ENCODE measurements around the gene SPATA9. TPM values are rescaled to one million over a fixed set of nuclear protein-coding genes. Genes with fewer than 3 reads are reported as not detected.

The SPATA9 gene
- total and polyA plus RNA-seq, 9 of the 15 experiments (the other 6 are each of a cell fraction or from before 2014, with no cell fraction given) = 0.16 to 5.5 (median 0.39) TPM; not detected in 3

DNA sequence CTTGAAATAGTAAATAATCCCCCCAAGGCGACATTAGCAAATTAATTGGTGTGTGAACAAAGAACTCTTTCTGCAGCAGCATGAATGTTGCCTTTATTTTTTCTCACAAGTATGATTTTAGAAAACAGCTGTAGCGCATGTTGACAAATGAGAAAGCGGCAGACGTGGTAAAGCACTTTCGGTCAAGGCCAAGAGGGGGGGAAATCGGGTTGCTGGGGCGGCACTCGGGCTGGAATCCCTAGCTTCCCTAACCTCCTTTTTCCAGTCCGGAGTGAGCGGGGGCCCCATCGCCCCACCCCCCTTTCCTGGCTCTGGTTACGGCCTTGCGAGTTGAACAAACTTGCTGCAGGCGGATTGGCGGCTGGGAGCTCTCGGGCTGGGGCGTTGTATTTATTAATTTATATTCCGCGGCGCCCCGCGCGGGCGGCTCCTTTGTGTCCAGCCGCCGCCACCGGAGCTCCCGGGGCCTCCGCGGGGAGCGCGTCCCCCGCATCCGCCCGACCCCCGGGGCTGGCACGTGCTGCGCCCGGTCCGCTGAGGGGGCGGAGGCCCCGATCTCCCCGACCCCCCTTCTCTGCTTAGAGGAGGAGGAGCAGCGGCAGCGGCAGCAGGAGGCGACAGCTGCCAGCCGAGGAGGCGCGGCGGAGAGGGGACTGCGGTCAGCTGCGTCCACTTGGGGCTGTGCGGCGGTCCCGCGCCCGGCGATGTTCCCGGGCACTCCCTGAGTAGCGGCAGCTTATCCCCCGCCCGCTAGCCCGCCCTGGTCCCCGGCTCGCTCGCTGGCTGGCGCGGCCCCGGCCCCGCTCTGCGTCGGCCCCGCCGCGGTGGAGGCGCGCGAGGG, 48.2 kb upstream of the SPATA9 start, which contains the start of gene RHOBTB3 (continued):
- TF ChIP-seq PHB2 (IDR thresholded peaks at IDR 0.05; ENCODE audit: low read depth) (peak; percentile 69; the same call in 1 of the 2 replicates), ZNF175 (CRISPR knock-in tag; IDR thresholded peaks at IDR 0.05; ENCODE audit: low read depth) (no peak), RBFOX2 (IDR thresholded peaks at IDR 0.05; ENCODE audit: low read depth, low read length) (peak; percentile 96), JUND (IDR thresholded peaks at IDR 0.05; ENCODE audit: borderline replicate concordance, low read depth, low read length) (peak; percentile 36), JUND (tag; IDR thresholded peaks at IDR 0.05; ENCODE audit: borderline replicate concordance, low read depth, low read length) (no peak; the same call in 2 of the 3 replicates), FOXP1 (CRISPR knock-in tag; IDR thresholded peaks at IDR 0.05) (no peak), STAT5B (CRISPR knock-in tag; IDR thresholded peaks at IDR 0.05) (no peak), SRF (CRISPR knock-in tag; IDR thresholded peaks at IDR 0.05) (peak in 1 of 2 experiments; percentile 40; a peak in 2 of 4 replicates), CC2D1A (IDR thresholded peaks at IDR 0.05) (0 out of 2 replicates have a peak, but pooled peaks have one; percentile 26), ZNF561 (CRISPR knock-in tag; conservative IDR thresholded peaks at IDR 0.05) (no peak), ETS2 (tag; IDR thresholded peaks at IDR 0.05; ENCODE audit: borderline replicate concordance, poor library complexity, severe bottlenecking) (no peak), HDAC1 (IDR thresholded peaks at IDR 0.05) (0 out of 4 replicates have a peak, but pooled peaks of 1 of the 2 experiments have one; percentile 51), RBM15 (IDR thresholded peaks at IDR 0.05; ENCODE audit: insufficient read depth, low read length) (no peak), SIN3A (IDR thresholded peaks at IDR 0.05; ENCODE audit: borderline replicate concordance in 2 of 2, control insufficient read depth in 1 of 2, low read depth in 2 of 2, low read length in 2 of 2) (peak; percentile 90 to 91; a peak in 2 of 4 replicates), SREBF2 (CRISPR knock-in tag; IDR thresholded peaks at IDR 0.05) (no peak), ZKSCAN8 (CRISPR knock-in tag; IDR thresholded peaks at IDR 0.05) (0 out of 2 replicates have a peak, but pooled peaks have one; percentile 55), CREBBP (IDR thresholded peaks at IDR 0.05; ENCODE audit: low read depth, low read length) (no peak), BMI1 (IDR thresholded peaks at IDR 0.05; ENCODE audit: low read length) (no peak), RFX5 (IDR thresholded peaks at IDR 0.05; ENCODE audit: low read depth, low read length) (no peak)
- TF ChIP-seq, protein P1, sequence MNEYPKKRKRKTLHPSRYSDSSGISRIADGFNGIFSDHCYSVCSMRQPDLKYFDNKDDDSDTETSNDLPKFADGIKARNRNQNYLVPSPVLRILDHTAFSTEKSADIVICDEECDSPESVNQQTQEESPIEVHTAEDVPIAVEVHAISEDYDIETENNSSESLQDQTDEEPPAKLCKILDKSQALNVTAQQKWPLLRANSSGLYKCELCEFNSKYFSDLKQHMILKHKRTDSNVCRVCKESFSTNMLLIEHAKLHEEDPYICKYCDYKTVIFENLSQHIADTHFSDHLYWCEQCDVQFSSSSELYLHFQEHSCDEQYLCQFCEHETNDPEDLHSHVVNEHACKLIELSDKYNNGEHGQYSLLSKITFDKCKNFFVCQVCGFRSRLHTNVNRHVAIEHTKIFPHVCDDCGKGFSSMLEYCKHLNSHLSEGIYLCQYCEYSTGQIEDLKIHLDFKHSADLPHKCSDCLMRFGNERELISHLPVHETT (CRISPR knock-in tag; conservative IDR thresholded peaks at IDR 0.05 in 1 of 2, IDR thresholded peaks at IDR 0.05 in 1 of 2) = peak in 1 of 2 experiments; percentile 100; a peak in 2 of 4 replicates
- TF ChIP-seq, protein P2, sequence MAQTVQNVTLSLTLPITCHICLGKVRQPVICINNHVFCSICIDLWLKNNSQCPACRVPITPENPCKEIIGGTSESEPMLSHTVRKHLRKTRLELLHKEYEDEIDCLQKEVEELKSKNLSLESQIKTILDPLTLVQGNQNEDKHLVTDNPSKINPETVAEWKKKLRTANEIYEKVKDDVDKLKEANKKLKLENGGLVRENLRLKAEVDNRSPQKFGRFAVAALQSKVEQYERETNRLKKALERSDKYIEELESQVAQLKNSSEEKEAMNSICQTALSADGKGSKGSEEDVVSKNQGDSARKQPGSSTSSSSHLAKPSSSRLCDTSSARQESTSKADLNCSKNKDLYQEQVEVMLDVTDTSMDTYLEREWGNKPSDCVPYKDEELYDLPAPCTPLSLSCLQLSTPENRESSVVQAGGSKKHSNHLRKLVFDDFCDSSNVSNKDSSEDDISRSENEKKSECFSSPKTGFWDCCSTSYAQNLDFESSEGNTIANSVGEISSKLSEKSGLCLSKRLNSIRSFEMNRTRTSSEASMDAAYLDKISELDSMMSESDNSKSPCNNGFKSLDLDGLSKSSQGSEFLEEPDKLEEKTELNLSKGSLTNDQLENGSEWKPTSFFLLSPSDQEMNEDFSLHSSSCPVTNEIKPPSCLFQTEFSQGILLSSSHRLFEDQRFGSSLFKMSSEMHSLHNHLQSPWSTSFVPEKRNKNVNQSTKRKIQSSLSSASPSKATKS (CRISPR knock-in tag; IDR thresholded peaks at IDR 0.05) = no peak
- TF ChIP-seq, protein P3, sequence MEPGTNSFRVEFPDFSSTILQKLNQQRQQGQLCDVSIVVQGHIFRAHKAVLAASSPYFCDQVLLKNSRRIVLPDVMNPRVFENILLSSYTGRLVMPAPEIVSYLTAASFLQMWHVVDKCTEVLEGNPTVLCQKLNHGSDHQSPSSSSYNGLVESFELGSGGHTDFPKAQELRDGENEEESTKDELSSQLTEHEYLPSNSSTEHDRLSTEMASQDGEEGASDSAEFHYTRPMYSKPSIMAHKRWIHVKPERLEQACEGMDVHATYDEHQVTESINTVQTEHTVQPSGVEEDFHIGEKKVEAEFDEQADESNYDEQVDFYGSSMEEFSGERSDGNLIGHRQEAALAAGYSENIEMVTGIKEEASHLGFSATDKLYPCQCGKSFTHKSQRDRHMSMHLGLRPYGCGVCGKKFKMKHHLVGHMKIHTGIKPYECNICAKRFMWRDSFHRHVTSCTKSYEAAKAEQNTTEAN (CRISPR knock-in tag; IDR thresholded peaks at IDR 0.05) = no peak
